ENCODE measurements around the gene CYSRT1.

CYSRT1 gene

DNA sequence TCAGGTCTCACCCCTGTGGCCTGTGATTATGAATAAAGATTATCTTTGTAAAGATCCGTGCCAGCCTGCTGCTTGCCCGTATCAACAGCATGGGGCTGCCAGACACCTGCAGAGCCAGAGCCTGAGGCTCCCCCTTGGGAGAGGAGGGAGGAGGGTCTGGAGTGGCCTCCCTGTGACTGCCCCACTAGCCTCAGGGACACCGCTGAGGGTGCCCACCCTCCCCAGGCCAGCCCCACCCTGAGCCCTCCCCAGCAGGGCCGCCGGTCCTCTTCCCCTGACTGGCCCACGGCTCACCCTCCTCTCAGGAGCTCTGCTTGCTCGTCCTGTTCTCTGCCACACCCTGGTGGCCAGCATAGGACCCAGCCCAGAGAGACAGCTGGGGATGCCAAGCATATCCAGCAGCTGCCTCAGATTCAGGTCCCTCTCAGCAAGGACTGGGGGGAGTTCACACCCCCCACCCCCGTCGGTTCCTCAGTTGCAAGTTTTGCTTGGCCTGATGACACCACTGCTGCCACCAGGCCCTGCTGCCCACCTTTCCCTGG is 34.6 kb upstream of the CYSRT1 start:
- DNase-seq (ENCODE audit: low read depth): no peak

GRCh38 chr9:137191245-137191644 is 33.7 kb upstream of the CYSRT1 start:
- DNase-seq (ENCODE audit: low read depth): no peak

DNA sequence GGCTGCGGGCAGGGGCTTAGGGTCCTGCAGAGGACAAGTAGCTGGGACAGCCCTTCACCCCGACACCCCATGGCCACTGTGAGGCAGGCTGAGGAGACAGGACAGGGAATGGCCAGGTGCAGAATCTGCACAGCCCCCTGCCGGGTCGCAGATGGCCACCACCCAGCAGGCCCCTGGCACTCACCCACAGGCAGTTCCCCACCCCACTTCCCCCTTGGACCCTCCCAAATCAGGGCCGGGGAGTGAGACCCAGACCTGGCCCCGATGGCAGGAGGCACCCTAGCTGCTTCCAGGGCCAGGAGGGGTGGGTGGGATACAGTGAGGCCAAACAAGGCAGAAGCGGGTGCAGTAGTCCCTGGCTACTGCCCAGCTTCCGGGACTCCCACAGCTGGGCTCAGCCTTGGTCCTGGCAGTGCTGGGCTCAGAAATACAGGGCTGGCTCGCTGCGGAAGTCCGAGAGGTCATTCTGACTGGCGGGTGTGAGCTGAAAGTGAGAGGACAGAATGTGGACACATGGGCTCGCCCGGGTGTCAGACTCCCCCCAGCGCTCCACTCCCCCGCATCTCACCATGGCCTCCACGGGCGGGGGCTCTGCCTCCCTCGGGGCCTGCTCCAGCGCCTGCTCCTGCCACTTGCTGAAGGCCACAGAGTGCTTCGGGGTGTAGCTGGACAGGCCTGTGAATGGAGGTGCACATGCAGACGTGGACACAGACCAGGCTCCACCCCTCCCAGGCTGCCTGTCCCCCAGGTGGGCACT is 33.1 kb upstream of the CYSRT1 start:
- DNase-seq (ENCODE audit: low read depth): no peak

DNA sequence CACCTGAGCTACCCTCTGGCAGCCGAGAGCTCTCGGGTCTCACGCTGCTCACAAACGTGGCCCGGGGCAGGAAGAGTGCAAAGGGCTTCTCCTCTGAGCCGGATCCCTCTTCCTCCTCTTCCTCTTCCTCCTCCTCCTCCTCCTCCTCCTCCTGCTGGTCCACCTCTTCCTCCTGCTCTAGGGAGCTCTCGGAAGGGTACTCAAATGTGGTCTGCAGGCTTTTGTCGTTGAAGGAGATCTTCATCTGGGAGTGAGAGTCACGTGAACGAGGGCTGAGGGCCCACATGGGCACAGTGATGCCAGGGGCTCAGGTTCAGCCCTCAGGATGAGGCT is 32.6 kb upstream of the CYSRT1 start:
- no peak for DNase-seq (ENCODE audit: low read depth)

DNA sequence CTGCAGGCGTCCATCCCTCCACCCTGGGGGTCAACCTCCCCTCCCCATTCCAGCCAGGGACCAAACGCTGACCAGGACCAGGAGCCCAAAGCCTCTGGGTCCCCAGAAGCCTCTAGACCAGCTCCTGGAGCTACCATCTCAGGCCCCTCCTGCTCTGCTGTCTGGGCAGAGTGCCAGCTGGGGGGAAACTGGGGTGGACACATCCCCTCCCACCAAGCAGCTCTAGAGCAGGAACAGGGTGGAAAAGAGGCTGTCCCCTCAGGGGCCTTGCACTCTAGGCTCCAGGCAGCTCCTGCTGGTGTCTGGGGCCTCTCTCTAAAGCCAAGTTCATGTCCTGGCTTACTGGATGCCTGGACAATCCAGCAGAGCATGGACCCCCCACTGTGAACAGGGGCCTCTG is 32.1 kb upstream of the CYSRT1 start:
- DNase-seq (ENCODE audit: low read depth): no peak

DNA sequence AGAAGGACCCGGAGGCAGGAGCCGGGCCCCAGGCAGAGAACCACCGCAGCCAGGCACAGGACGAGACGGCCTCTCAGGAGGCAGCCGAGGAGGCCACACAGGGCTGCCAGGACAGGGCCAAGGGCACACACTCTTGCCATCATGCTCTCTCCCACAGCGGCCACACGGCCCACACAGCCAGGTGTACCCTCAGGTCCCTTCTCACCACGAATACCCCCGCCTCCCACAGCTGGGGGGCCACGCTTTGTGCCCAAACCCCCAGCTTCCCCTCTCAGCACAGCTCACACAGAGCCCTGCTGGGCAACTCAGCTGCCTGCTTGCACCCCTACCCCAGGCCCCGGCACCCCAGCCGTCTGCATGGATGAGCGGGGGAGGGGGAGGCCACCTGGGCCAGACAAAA is 31.2 kb upstream of the CYSRT1 start:
- no peak for DNase-seq (ENCODE audit: low read depth)

GRCh38 chr9:137194388-137194787 is 30.6 kb upstream of the CYSRT1 start:
- no peak for DNase-seq (ENCODE audit: low read depth)

DNA sequence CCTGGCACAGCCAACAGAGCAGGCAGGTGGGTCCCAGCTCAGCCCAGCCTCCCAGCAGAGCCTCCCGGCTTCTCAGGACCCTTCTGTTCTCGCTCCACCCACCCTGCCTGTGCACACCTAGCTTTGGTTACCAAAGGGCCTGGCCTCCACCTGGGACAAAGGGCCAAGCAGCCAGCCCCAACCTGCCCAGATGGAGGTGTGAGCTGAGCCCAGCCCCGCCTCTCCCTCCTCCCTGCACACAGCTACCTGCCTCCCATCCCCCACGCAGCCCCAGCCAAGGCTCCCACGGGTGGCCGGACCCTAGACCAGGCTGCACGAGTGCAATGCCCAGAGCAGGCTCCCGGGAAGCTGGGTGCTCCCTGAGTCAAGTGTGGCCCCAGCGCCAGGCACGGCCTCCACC is 30.1 kb upstream of the CYSRT1 start:
- DNase-seq (ENCODE audit: low read depth): no peak

DNA sequence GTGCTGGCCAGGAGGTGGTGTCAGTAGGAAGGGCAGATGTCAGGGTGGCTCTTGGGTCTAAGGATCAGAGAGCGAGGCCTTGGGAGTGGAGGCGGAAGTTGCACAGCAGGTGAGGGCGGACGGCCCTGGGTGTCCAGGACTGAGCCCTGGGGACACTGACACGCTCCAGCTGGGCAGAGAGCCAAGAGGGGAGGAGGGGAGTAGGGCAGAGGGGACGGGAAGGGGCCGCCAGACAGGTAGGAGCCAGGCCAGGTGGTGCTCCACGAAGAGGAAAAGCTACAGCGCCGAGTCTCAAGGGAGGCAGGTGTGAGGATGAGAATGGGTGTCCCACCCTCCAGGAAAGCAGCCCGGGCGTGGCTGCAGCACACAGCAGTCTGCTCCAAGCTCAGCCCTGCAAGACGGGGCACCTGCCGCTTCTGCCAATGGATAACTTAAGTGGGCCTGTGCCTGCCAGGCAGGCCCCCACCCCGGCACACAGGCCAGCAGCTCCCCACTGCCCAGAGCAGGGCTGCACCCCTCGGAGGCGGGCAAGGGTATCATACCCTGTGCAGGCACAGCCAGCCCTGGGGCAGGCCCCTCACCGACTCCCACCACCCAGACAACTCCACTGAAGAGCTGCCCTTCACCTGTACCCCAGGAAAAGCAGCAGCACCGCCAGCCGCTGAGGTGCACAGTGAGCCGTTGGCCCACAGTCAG is 29.3 kb upstream of the CYSRT1 start:
- DNase-seq (ENCODE audit: low read depth): no peak

GRCh38 chr9:137198051-137198901 is 26.7 kb upstream of the CYSRT1 start:
- no peak for DNase-seq (ENCODE audit: low read depth)

DNA sequence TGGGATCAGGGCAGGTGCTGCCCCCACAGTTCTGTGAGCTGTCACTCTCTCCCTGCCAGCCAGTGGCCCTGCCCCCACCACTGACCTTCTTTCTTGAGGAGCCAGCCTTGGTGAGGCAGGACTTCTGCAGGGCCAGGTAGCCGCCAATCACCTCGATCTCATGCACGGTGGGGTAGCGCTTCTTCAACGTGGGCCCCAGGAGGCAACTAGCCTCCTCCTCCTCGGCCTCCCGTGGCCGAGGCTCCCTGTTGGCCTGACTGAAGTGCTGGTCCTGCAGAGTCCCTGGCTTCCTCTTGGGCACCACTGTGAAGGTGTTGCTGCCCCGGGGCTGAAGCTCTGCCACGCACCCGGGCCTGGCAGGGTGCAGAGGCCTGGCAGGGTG is 26.1 kb upstream of the CYSRT1 start:
- no peak for DNase-seq (ENCODE audit: low read depth)

GRCh38 chr9:137199411-137200121 is 25.4 kb upstream of the CYSRT1 start:
- DNase-seq (ENCODE audit: low read depth): no peak

GRCh38 chr9:137200311-137201204 is 24.4 kb upstream of the CYSRT1 start, which contains the start of gene TPRN:
TSS of gene TPRN (minus strand) at chr9:137200741. CDS start at chr9:137200711, 30 bp downstream.
- peak; percentile 97 for DNase-seq (ENCODE audit: low read depth)

DNA sequence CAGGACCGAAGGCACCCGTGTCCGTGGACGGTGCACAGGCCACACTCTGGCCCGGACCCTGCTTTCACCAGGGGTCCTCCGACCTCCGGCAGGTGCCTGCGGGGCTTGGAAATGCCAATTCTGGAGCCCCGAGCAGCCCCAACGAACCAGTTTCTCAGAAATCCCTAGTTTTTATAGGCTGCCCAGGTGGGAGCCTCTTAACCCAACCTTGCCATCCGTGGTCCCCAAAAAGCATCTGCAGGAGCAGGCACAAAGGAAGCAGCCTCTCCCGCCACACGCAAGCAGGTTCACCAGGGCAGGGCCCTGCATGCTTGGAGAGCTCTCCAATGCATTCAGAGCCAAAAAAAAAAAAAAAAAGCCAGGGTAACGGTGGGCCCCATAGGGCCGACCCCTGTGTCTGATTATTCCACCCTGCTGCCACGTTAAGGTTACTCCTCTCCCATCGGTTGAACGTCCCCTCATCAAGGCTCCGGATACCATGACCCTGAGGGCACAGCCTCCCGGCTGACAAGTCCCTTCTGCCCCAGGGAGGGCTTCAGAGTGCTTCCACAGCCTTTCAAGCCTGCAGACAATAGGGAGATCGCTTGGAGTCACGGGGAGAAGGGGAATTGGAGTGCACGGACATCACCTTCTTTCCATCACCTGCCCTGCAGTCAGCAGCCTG is 23.6 kb upstream of the CYSRT1 start:
- no peak for DNase-seq (ENCODE audit: low read depth)

DNA sequence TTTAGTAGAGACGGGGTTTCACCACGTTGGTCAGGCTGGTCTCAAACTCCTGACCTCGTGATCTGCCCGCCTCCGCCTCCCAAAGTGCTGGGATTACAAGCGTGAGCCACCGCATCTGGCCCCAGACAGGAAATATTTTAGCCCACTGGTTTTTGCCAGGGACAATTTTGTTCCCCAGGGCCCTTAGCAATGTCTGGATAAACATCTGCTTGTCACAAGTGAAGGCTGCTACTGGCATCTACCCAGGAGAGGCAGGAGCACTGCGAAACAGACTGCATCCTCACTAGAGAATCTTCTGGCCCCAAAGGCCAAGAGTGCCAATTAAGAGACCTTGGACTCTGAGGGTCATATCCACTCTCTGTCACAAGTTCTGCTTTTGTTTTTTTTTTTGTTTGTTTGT is 22.0 kb upstream of the CYSRT1 start:
- no peak for DNase-seq (ENCODE audit: low read depth)

GRCh38 chr9:137204731-137205125 is 20.2 kb upstream of the CYSRT1 start:
- DNase-seq (ENCODE audit: low read depth): no peak

DNA sequence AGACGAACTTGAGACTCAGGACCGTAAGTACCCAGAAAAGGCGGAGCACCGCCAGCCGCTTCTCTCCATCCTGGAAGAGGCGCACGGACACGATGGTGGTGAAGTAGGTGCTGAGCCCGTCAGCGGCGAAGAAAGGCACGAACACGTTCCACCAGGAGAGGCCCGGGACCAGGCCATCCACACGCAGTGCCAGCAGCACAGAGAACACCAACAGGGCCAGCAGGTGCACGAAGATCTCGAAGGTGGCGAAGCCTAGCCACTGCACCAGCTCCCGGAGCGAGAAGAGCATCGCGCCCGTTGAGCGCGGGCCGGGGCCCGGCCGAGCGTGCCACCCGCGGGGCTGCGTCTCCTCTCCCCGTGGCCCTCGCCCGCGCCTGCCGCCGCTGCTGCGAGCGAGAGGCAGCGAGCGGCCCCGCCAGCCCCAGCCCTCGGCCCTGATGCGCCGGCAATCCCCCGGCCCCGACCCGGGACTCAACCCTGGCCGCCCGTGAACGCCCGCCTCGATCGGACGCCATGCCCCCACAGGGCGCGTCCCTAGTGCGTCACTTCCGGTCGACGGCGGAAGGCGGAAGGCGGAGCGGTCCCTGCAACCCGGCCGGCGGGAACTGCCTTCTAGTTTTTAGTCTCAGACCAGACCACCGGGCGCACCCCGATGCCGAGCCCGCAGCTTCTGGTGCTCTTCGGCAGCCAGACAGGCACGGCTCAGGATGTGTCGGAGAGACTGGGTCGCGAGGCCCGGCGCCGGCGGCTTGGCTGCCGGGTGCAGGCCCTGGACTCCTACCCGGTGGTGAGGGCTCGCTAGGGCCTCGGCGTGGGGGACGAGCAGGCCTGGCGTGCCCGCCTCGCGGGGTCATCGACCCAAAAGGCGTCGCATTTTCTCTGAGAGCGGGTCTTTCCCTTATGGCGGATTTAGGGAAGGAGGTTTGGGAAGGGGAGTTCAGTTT is 19.6 kb upstream of the CYSRT1 start, which contains the start of the genes NDOR1 and TMEM203:
NDOR1 (plus strand) TSS at position 575 of the 944 bp plus-strand sequence; CDS start at position 653, 78 bp downstream.
TMEM203 (minus strand) TSS at position 523 of the 944 bp plus-strand sequence; CDS start at position 289, 234 bp downstream.
- peak; percentile 93 for DNase-seq (ENCODE audit: low read depth)

DNA sequence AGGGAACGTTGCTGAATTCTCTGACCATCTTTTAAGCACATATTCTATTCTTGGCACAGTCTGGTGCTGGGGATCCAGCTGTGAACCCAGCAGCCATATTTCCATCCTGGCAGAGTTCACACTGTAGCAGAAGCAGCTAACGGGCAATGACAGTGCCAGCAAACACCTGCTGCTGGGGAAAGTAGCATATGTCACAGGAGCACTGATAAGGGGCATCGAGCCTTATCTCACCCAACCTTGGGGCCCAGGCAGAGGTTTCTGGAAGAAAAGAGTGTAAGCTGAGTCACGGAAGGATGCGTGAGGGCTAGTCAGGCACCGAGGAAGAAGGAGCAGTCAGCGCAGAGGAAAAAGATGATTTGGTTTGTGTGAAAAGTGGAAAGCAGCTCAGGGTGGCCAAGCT is 18.4 kb upstream of the CYSRT1 start:
- DNase-seq (ENCODE audit: low read depth): no peak

DNA sequence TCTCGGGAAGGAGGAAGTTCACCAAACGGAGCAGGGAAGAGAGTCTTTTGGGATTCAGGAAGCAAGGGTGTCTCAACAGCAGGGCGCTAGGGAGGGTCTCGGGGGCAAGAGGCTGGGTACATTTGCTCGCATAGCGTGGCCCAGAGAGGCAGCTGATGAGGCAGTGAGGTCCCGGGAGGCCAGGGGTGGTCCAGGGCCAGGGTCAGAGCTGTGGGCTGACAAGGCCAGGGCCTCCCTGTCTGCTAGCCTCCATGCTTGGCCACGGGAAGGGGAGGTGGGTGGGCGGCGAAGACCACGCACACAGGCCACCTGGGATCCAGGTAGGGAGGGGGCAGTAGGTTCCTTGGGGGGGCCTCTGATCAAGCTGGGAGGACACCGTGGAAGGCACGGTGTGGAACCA is 13.4 kb upstream of the CYSRT1 start:
- no peak for DNase-seq (ENCODE audit: low read depth)

All from activated T-cell treated with anti-CD3 and anti-CD28 coated beads for 48 hours (primary cell).